Natural killer cell (primary cell): ENCODE measurements around the gene GAS6. TPM values are rescaled to one million over a fixed set of nuclear protein-coding genes. Genes with fewer than 3 reads are reported as not detected.
"Not testable (repeated sequence)": the region's sequence is repeated elsewhere in the genome, so short reads cannot be mapped to it uniquely, and the experiment has no call there.

Source experiments
- ATAC-seq, 3 donors: fragments of 150-1000 bp in 2 of 3; fragments of 200-7000 bp in 1 of 3; cut with Tn5 transposase; 1 replicate in 1 of 3; 2 replicates in 2 of 3; pipeline ENCODE4 v1.10.0; 2021; ENCODE audit warnings: mild to moderate bottlenecking in 2 of 3, moderate library complexity in 2 of 3
- DNase-seq, 2 donors: peaks; one replicate each; pipeline versions ENCODE4 v3.0.0 to v3.0.0-alpha.2; 2013 to 2021; ENCODE audit warnings: mixed read lengths in 1 of 2
- H3K27ac ChIP-seq: one replicate; pipeline ENCODE4 v1.5.1; 2013; ENCODE audit warnings: mild to moderate bottlenecking, low read length
- H3K27me3 ChIP-seq: one replicate; pipeline ENCODE4 v1.6.1; 2013; ENCODE audit warnings: low read length; ENCODE audit not compliant: control insufficient read depth, insufficient read depth
- H3K36me3 ChIP-seq: one replicate; pipeline ENCODE4 v1.6.1; 2013; ENCODE audit warnings: low read length; ENCODE audit not compliant: control insufficient read depth, insufficient read depth
- H3K4me1 ChIP-seq: one replicate; pipeline ENCODE4 v1.6.1; 2013; ENCODE audit warnings: low read length; ENCODE audit not compliant: control insufficient read depth, insufficient read depth
- H3K4me3 ChIP-seq: one replicate; pipeline ENCODE4 v1.5.1; 2013; ENCODE audit warnings: low read length
- H3K9me3 ChIP-seq: one replicate; pipeline ENCODE4 v1.6.1; 2013; ENCODE audit warnings: low read length; ENCODE audit not compliant: control insufficient read depth, insufficient read depth
- H3K27ac Mint-ChIP-seq, 2 donors: one replicate each; pipeline ENCODE4 v1.8.0; 2022; ENCODE audit warnings: mild to moderate bottlenecking in 2 of 2, mixed read lengths in 2 of 2, moderate library complexity in 1 of 2
- H3K27me3 Mint-ChIP-seq, 2 donors: one replicate each; pipeline ENCODE4 v1.8.0; 2022; ENCODE audit warnings: low read depth in 2 of 2, mixed read lengths in 2 of 2
- H3K36me3 Mint-ChIP-seq: one replicate; pipeline ENCODE4 v1.8.0; 2022; ENCODE audit warnings: mixed read lengths
- H3K4me1 Mint-ChIP-seq, 2 donors: one replicate each; pipeline ENCODE4 v1.8.0; 2022; ENCODE audit warnings: mixed read lengths in 2 of 2
- H3K4me3 Mint-ChIP-seq: one replicate; pipeline ENCODE4 v1.8.0; 2022; ENCODE audit warnings: mild to moderate bottlenecking, moderate library complexity, mixed read lengths
- H3K9me3 Mint-ChIP-seq, 2 donors: one replicate each; pipeline ENCODE4 v1.8.0; 2022; ENCODE audit warnings: mixed read lengths in 2 of 2
- WGBS: methylation state at CpG from one replicate; pipeline ENCODE4 v1.1.7; 2013; ENCODE audit warnings: missing lambda C conversion rate; ENCODE audit not compliant: insufficient coverage; 5-methylcytosine and 5-hydroxymethylcytosine counted together
- intact Hi-C: fragments of 100-400 bp; cut with micrococcal nuclease; formaldehyde crosslinking; loops from one replicate; pipeline ENCODE4 v1.14.2; 2022
- total RNA-seq, 4 donors: library from RNA; stranded (reverse); fragments of 120-200 nt in 1 of 4; gene quantifications; one replicate each; pipeline versions ENCODE4 v1.2.3 to v1.2.4, GENCODE V29; 2013 to 2022
- TF ChIP-seq, protein P1 (sequence below): fragments of 200-600 bp; IDR thresholded peaks from one replicate; pipeline ENCODE4 v1.8.0; 2022; ENCODE audit warnings: antibody characterized with exemption

The GAS6 gene
- total RNA-seq, 3 donors from 2014 or later (not counting 1 experiment from before 2014, with no cell fraction given) = 0.40 to 1.4 (median 0.41) TPM

DNA sequence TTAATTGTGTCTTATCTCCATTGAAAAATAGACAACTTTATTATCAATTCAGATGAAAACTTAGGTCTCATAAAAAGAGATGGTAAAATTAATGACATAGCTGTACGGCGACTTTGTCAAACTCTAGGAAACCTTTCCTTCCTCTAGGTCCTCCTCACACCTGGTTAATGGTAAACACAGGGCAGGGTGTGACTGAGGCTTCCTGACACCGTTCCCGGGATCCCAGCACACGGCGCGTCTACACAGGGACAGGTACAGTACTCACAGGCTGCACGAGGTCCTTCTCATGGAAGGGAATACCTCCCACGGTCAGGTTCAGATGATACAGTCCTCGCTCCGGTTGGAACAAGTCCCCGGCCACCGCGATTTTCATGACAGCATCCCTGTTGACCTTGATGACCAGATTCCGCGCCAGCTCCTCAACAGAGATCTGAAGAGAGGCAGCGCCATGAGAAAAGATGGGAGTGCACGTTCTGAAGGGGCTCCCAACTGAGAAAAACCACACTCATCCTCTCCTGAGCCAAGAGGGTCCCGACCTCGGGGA lies 35.5 kb downstream of the GAS6 start:
- H3K9me3 ChIP-seq = no peaks in the 10 kb centered on the region
- 95% methylated on average over 19 of the region's 20 CpGs for WGBS
- H3K27ac Mint-ChIP-seq = no peak overlapping the region
- no peak overlapping the region for H3K4me3 ChIP-seq
- TF ChIP-seq, protein P1, sequence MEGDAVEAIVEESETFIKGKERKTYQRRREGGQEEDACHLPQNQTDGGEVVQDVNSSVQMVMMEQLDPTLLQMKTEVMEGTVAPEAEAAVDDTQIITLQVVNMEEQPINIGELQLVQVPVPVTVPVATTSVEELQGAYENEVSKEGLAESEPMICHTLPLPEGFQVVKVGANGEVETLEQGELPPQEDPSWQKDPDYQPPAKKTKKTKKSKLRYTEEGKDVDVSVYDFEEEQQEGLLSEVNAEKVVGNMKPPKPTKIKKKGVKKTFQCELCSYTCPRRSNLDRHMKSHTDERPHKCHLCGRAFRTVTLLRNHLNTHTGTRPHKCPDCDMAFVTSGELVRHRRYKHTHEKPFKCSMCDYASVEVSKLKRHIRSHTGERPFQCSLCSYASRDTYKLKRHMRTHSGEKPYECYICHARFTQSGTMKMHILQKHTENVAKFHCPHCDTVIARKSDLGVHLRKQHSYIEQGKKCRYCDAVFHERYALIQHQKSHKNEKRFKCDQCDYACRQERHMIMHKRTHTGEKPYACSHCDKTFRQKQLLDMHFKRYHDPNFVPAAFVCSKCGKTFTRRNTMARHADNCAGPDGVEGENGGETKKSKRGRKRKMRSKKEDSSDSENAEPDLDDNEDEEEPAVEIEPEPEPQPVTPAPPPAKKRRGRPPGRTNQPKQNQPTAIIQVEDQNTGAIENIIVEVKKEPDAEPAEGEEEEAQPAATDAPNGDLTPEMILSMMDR = no peak
- no peaks in the 10 kb centered on the region for H3K27me3 ChIP-seq
- H3K9me3 Mint-ChIP-seq = no peaks in the 10 kb centered on the region
- no peak for ATAC-seq
- intact Hi-C loops = no loop called here
- no peaks in the 10 kb centered on the region for H3K4me1 ChIP-seq
- no peak overlapping the region for H3K27ac ChIP-seq
- no peak for DNase-seq
- no peaks in the 10 kb centered on the region for H3K27me3 Mint-ChIP-seq
- H3K36me3 ChIP-seq = no peaks in the 10 kb centered on the region
- H3K4me1 Mint-ChIP-seq = no peaks in the 10 kb centered on the region
- H3K36me3 Mint-ChIP-seq = no peaks in the 10 kb centered on the region
- no peak overlapping the region for H3K4me3 Mint-ChIP-seq

DNA sequence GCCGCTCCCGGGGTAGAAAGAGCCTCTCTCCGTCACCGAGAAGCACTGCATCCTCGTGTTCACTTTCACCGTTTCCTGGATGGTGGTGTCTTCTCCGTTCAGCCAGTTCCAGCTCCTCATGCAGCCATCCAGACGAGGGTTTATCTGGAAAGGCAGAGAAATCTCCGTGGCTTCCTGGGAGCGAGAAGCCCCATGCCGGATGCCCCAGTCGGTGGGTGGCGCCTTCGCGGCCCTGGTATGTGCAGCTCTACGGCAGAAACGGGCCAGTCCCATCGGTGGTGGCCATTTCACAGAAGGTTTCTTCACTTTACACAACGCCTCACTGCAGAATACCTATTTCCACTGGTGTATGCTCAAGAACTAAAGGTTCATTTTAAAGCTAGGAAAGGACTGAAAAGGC lies 36.9 kb downstream of the GAS6 start:
- no peaks in the 10 kb centered on the region for H3K36me3 ChIP-seq
- TF ChIP-seq, protein P1 = no peak
- Mint-ChIP-seq H3K9me3 (no peaks in the 10 kb centered on the region), H3K36me3 (no peaks in the 10 kb centered on the region), H3K4me1 (no peaks in the 10 kb centered on the region), H3K27ac (no peak overlapping the region), H3K27me3 (no peaks in the 10 kb centered on the region), H3K4me3 (no peak overlapping the region)
- DNase-seq (no peak), ATAC-seq (no peak)
- no peaks in the 10 kb centered on the region for H3K4me1 ChIP-seq
- H3K27me3 ChIP-seq = no peaks in the 10 kb centered on the region
- intact Hi-C loops = no loop called here
- H3K27ac ChIP-seq = no peak overlapping the region
- H3K4me3 ChIP-seq = no peak overlapping the region
- no peaks in the 10 kb centered on the region for H3K9me3 ChIP-seq
- 93% methylated on average over 19 of the region's 19 CpGs for WGBS

DNA sequence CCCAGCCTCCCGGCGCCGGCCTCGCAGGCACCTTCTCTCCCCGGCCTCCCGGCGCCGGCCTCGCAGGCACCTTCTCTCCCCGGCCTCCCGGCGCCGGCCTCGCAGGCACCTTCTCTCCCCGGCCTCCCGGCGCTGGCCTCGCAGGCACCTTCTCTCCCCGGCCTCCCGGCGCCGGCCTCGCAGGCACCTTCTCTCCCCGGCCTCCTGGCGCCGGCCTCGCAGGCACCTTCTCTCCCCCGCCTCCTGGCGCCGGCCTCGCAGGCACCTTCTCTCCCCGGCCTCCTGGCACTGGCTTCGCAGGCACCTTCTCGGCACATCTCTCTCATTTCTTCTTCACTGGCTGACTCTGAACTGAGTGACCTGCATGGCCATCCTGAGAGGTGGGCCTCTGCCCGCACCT lies 37.4 kb downstream of the GAS6 start:
- H3K4me3 ChIP-seq, H3K36me3 Mint-ChIP-seq, H3K27ac Mint-ChIP-seq, DNase-seq, H3K36me3 ChIP-seq, H3K9me3 Mint-ChIP-seq, H3K4me3 Mint-ChIP-seq, H3K27ac ChIP-seq, H3K27me3 Mint-ChIP-seq, H3K9me3 ChIP-seq, H3K4me1 Mint-ChIP-seq, intact Hi-C loops, H3K27me3 ChIP-seq, ATAC-seq, H3K4me1 ChIP-seq: not testable (repeated sequence)
- WGBS = 93% methylated on average over 35 of the region's 35 CpGs

DNA sequence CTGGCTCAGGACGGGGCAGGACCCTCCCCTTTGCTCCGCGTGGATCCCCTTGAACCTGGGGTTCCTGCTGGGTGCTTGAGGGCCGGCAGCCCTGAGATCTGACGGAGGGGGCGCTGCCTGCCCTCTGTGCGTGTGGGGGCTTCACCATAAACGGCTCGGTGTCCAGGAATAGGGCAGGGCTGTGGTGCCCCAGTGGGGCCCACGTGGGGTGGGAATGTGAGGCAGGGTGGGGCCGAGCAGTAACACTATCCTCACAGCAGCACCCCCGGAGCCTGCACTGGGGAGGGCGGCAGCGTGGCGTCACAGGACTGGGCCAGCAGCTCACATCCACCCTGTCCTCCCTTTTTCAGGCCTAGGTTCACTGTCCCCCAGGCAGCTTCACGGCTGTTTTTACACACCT lies 38.0 kb downstream of the GAS6 start:
- intact Hi-C loops = no loop called here
- Histone ChIP-seq H3K36me3 (no peaks in the 10 kb centered on the region), H3K9me3 (no peaks in the 10 kb centered on the region), H3K27me3 (no peaks in the 10 kb centered on the region), H3K27ac (no peak overlapping the region), H3K4me3 (no peak overlapping the region), H3K4me1 (no peaks in the 10 kb centered on the region)
- Mint-ChIP-seq H3K27ac (no peak overlapping the region), H3K36me3 (no peaks in the 10 kb centered on the region), H3K4me1 (no peaks in the 10 kb centered on the region), H3K9me3 (no peaks in the 10 kb centered on the region), H3K27me3 (no peaks in the 10 kb centered on the region), H3K4me3 (no peak overlapping the region)
- 91% methylated on average over 16 of the region's 16 CpGs for WGBS
- TF ChIP-seq, protein P1 = no peak
- DNase-seq (no peak), ATAC-seq (peak in 1 of 3 donors; percentile 15)
